Measurements from ENCODE around the gene TRDMT1.

TRDMT1 gene

GRCh38 chr10:17200001-17200911 is 1.2 kb downstream of the TRDMT1 start:
- peak overlapping the region; percentile 65 for H3K4me3 ChIP-seq (ENCODE audit: insufficient read depth, low read depth, low read length, poor library complexity, severe bottlenecking)
- DNase-seq = no peak
- H3K36me3 ChIP-seq (ENCODE audit: control insufficient read depth, insufficient read depth, low read length) = no peaks in the 10 kb centered on the region
- H3K9me3 ChIP-seq (ENCODE audit: control insufficient read depth, low read length) = no peaks in the 10 kb centered on the region
- H3K27ac ChIP-seq (ENCODE audit: insufficient read depth, low read length, poor library complexity, severe bottlenecking) = peak overlapping the region; percentile 94
- no peaks in the 10 kb centered on the region for H3K27me3 ChIP-seq (replicated peaks; ENCODE audit: control insufficient read depth, insufficient read depth, low read length, poor library complexity, severe bottlenecking)
- H3K4me1 ChIP-seq (ENCODE audit: control insufficient read depth, insufficient read depth, low read length, poor library complexity, severe bottlenecking) = peaks cover 7% of the 10 kb centered on the region

- H3K27ac ChIP-seq (ENCODE audit: insufficient read depth, low read length, poor library complexity, severe bottlenecking) = no peak overlapping the region
These were observed 2.1 kb downstream of the TRDMT1 start for GRCh38 chr10:17199351-17199804.

GRCh38 chr10:17196573-17196972 is 4.9 kb downstream of the TRDMT1 start:
- DNase-seq = no peak
- Histone ChIP-seq H3K36me3 (ENCODE audit: control insufficient read depth, insufficient read depth, low read length) (no peaks in the 10 kb centered on the region), H3K9me3 (ENCODE audit: control insufficient read depth, low read length) (no peaks in the 10 kb centered on the region), H3K27ac (ENCODE audit: insufficient read depth, low read length, poor library complexity, severe bottlenecking) (no peak overlapping the region), H3K4me1 (ENCODE audit: control insufficient read depth, insufficient read depth, low read length, poor library complexity, severe bottlenecking) (peaks cover 7% of the 10 kb centered on the region), H3K27me3 (replicated peaks; ENCODE audit: control insufficient read depth, insufficient read depth, low read length, poor library complexity, severe bottlenecking) (no peaks in the 10 kb centered on the region), H3K4me3 (ENCODE audit: insufficient read depth, low read depth, low read length, poor library complexity, severe bottlenecking) (no peak overlapping the region)

More at GRCh38 chr10:17199351-17199804, 2.1 kb downstream of the TRDMT1 start:
- no peak for DNase-seq
- H3K4me3 ChIP-seq (ENCODE audit: insufficient read depth, low read depth, low read length, poor library complexity, severe bottlenecking) = no peak overlapping the region
- H3K27me3 ChIP-seq (replicated peaks; ENCODE audit: control insufficient read depth, insufficient read depth, low read length, poor library complexity, severe bottlenecking) = no peaks in the 10 kb centered on the region
- no peaks in the 10 kb centered on the region for H3K36me3 ChIP-seq (ENCODE audit: control insufficient read depth, insufficient read depth, low read length)
- peaks cover 7% of the 10 kb centered on the region for H3K4me1 ChIP-seq (ENCODE audit: control insufficient read depth, insufficient read depth, low read length, poor library complexity, severe bottlenecking)
- no peaks in the 10 kb centered on the region for H3K9me3 ChIP-seq (ENCODE audit: control insufficient read depth, low read length)

GRCh38 chr10:17196045-17196444 is 5.4 kb downstream of the TRDMT1 start:
- Histone ChIP-seq H3K36me3 (ENCODE audit: control insufficient read depth, insufficient read depth, low read length) (no peaks in the 10 kb centered on the region), H3K27me3 (replicated peaks; ENCODE audit: control insufficient read depth, insufficient read depth, low read length, poor library complexity, severe bottlenecking) (no peaks in the 10 kb centered on the region), H3K27ac (ENCODE audit: insufficient read depth, low read length, poor library complexity, severe bottlenecking) (no peak overlapping the region), H3K4me1 (ENCODE audit: control insufficient read depth, insufficient read depth, low read length, poor library complexity, severe bottlenecking) (peaks cover 7% of the 10 kb centered on the region), H3K4me3 (ENCODE audit: insufficient read depth, low read depth, low read length, poor library complexity, severe bottlenecking) (no peak overlapping the region), H3K9me3 (ENCODE audit: control insufficient read depth, low read length) (no peaks in the 10 kb centered on the region)
- DNase-seq = no peak

- Histone ChIP-seq H3K4me3 (ENCODE audit: insufficient read depth, low read depth, low read length, poor library complexity, severe bottlenecking) (no peak overlapping the region), H3K36me3 (ENCODE audit: control insufficient read depth, insufficient read depth, low read length) (no peaks in the 10 kb centered on the region), H3K4me1 (ENCODE audit: control insufficient read depth, insufficient read depth, low read length, poor library complexity, severe bottlenecking) (peaks cover 1% of the 10 kb centered on the region), H3K9me3 (ENCODE audit: control insufficient read depth, low read length) (no peaks in the 10 kb centered on the region), H3K27ac (ENCODE audit: insufficient read depth, low read length, poor library complexity, severe bottlenecking) (no peak overlapping the region), H3K27me3 (replicated peaks; ENCODE audit: control insufficient read depth, insufficient read depth, low read length, poor library complexity, severe bottlenecking) (no peaks in the 10 kb centered on the region)
- no peak for DNase-seq
These were observed 6.4 kb downstream of the TRDMT1 start for GRCh38 chr10:17195083-17195482.

GRCh38 chr10:17190602-17191001 is 10.9 kb downstream of the TRDMT1 start:
- no peaks in the 10 kb centered on the region for H3K27me3 ChIP-seq (replicated peaks; ENCODE audit: control insufficient read depth, insufficient read depth, low read length, poor library complexity, severe bottlenecking)
- H3K4me3 ChIP-seq (ENCODE audit: insufficient read depth, low read depth, low read length, poor library complexity, severe bottlenecking) = no peak overlapping the region
- no peaks in the 10 kb centered on the region for H3K36me3 ChIP-seq (ENCODE audit: control insufficient read depth, insufficient read depth, low read length)
- no peak for DNase-seq
- no peaks in the 10 kb centered on the region for H3K4me1 ChIP-seq (ENCODE audit: control insufficient read depth, insufficient read depth, low read length, poor library complexity, severe bottlenecking)
- H3K27ac ChIP-seq (ENCODE audit: insufficient read depth, low read length, poor library complexity, severe bottlenecking) = no peak overlapping the region
- no peaks in the 10 kb centered on the region for H3K9me3 ChIP-seq (ENCODE audit: control insufficient read depth, low read length)

- Histone ChIP-seq H3K4me1 (ENCODE audit: control insufficient read depth, insufficient read depth, low read length, poor library complexity, severe bottlenecking) (no peaks in the 10 kb centered on the region), H3K4me3 (ENCODE audit: insufficient read depth, low read depth, low read length, poor library complexity, severe bottlenecking) (no peak overlapping the region), H3K27me3 (replicated peaks; ENCODE audit: control insufficient read depth, insufficient read depth, low read length, poor library complexity, severe bottlenecking) (no peaks in the 10 kb centered on the region), H3K27ac (ENCODE audit: insufficient read depth, low read length, poor library complexity, severe bottlenecking) (no peak overlapping the region), H3K36me3 (ENCODE audit: control insufficient read depth, insufficient read depth, low read length) (no peaks in the 10 kb centered on the region), H3K9me3 (ENCODE audit: control insufficient read depth, low read length) (no peaks in the 10 kb centered on the region)
- DNase-seq = no peak
These were observed 12.8 kb downstream of the TRDMT1 start for GRCh38 chr10:17188644-17189172.

- Histone ChIP-seq H3K27ac (ENCODE audit: insufficient read depth, low read length, poor library complexity, severe bottlenecking) (no peak overlapping the region), H3K4me1 (ENCODE audit: control insufficient read depth, insufficient read depth, low read length, poor library complexity, severe bottlenecking) (no peaks in the 10 kb centered on the region)
- no peak for DNase-seq
These were observed 15.6 kb downstream of the TRDMT1 start for GRCh38 chr10:17185873-17186272.

GRCh38 chr10:17183110-17183509 is 18.4 kb downstream of the TRDMT1 start:
- no peak for DNase-seq
- H3K36me3 ChIP-seq (ENCODE audit: control insufficient read depth, insufficient read depth, low read length) = no peaks in the 10 kb centered on the region
- no peaks in the 10 kb centered on the region for H3K4me1 ChIP-seq (ENCODE audit: control insufficient read depth, insufficient read depth, low read length, poor library complexity, severe bottlenecking)
- H3K27ac ChIP-seq (ENCODE audit: insufficient read depth, low read length, poor library complexity, severe bottlenecking) = no peak overlapping the region
- H3K4me3 ChIP-seq (ENCODE audit: insufficient read depth, low read depth, low read length, poor library complexity, severe bottlenecking) = no peak overlapping the region
- H3K27me3 ChIP-seq (replicated peaks; ENCODE audit: control insufficient read depth, insufficient read depth, low read length, poor library complexity, severe bottlenecking) = no peaks in the 10 kb centered on the region
- no peaks in the 10 kb centered on the region for H3K9me3 ChIP-seq (ENCODE audit: control insufficient read depth, low read length)

More at GRCh38 chr10:17185873-17186272, 15.6 kb downstream of the TRDMT1 start:
- no peaks in the 10 kb centered on the region for H3K36me3 ChIP-seq (ENCODE audit: control insufficient read depth, insufficient read depth, low read length)
- H3K4me3 ChIP-seq (ENCODE audit: insufficient read depth, low read depth, low read length, poor library complexity, severe bottlenecking) = no peak overlapping the region
- H3K27me3 ChIP-seq (replicated peaks; ENCODE audit: control insufficient read depth, insufficient read depth, low read length, poor library complexity, severe bottlenecking) = no peaks in the 10 kb centered on the region
- H3K9me3 ChIP-seq (ENCODE audit: control insufficient read depth, low read length) = no peaks in the 10 kb centered on the region

GRCh38 chr10:17181751-17182150 is 19.7 kb downstream of the TRDMT1 start:
- H3K36me3 ChIP-seq (ENCODE audit: control insufficient read depth, insufficient read depth, low read length) = no peaks in the 10 kb centered on the region
- no peaks in the 10 kb centered on the region for H3K27me3 ChIP-seq (replicated peaks; ENCODE audit: control insufficient read depth, insufficient read depth, low read length, poor library complexity, severe bottlenecking)
- no peak overlapping the region for H3K4me3 ChIP-seq (ENCODE audit: insufficient read depth, low read depth, low read length, poor library complexity, severe bottlenecking)
- H3K4me1 ChIP-seq (ENCODE audit: control insufficient read depth, insufficient read depth, low read length, poor library complexity, severe bottlenecking) = no peaks in the 10 kb centered on the region
- no peaks in the 10 kb centered on the region for H3K9me3 ChIP-seq (ENCODE audit: control insufficient read depth, low read length)
- H3K27ac ChIP-seq (ENCODE audit: insufficient read depth, low read length, poor library complexity, severe bottlenecking) = no peak overlapping the region
- no peak for DNase-seq
